Upper lobe of left lung (tissue), 4 donors: Measurements from ENCODE around the gene IPO9.

Source experiments
- CTCF ChIP-seq, 6 experiments: fragments of 450-650 bp in 4 of 6; fragments of 200-600 bp in 2 of 6; sonication (generic) in 2 of 6; IDR thresholded peaks; one replicate each; pipeline ENCODE4 v1.5.1; 2016 to 2019; ENCODE audit warnings: antibody characterized with exemption in 6 of 6
- EP300 ChIP-seq, 4 donors: sonication (generic); formaldehyde crosslinking; IDR thresholded peaks; one replicate each; pipeline ENCODE4 v1.5.1; 2017; ENCODE audit warnings: antibody characterized with exemption in 4 of 4, control low read depth in 2 of 4
- POLR2A ChIP-seq, 4 donors: fragments of 450-650 bp; IDR thresholded peaks; one replicate each; pipeline ENCODE4 v1.5.1; 2016 to 2017; ENCODE audit warnings: antibody characterized with exemption in 4 of 4, mild to moderate bottlenecking in 2 of 4
- POLR2AphosphoS5 ChIP-seq, 2 donors: sonication (generic); formaldehyde crosslinking; IDR thresholded peaks; one replicate each; pipeline ENCODE4 v1.5.1; 2017; ENCODE audit warnings: antibody characterized with exemption in 2 of 2

- TF ChIP-seq CTCF (IDR thresholded peaks at IDR 0.05) = no peak
- TF ChIP-seq POLR2A (IDR thresholded peaks at IDR 0.05) = no peak
- no peak for TF ChIP-seq POLR2AphosphoS5 (IDR thresholded peaks at IDR 0.05)
- TF ChIP-seq EP300 (IDR thresholded peaks at IDR 0.05) = no peak
These were observed 58.3 kb downstream of the IPO9 start for GRCh38 chr1:201887116-201887866.
